NCI-H69 (cell line): Measurements from ENCODE around the gene AKAP7.

Experiments used
- DNase-seq: peaks from one replicate; lab custom pipeline; 2025; lab: John Stamatoyannopoulos, UW

AKAP7 gene

GRCh38 chr6:131205481-131206244 is 70.4 kb downstream of the AKAP7 start:
- DNase-seq, result peak; percentile 34

- DNase-seq, result no peak
Observed at GRCh38 chr6:131206463-131207251, 71.4 kb downstream of the AKAP7 start.

- DNase-seq, result no peak
Observed at GRCh38 chr6:131208787-131209186, 73.5 kb downstream of the AKAP7 start.

GRCh38 chr6:131210469-131210868 is 75.2 kb downstream of the AKAP7 start:
- no peak for DNase-seq

GRCh38 chr6:131212024-131212423 is 76.8 kb downstream of the AKAP7 start:
- no peak for DNase-seq

GRCh38 chr6:131212913-131213312 is 77.6 kb downstream of the AKAP7 start:
- no peak for DNase-seq

GRCh38 chr6:131213501-131213990 is 78.3 kb downstream of the AKAP7 start:
- DNase-seq, result peak; percentile 57

GRCh38 chr6:131215219-131215618 is 80.0 kb downstream of the AKAP7 start:
- no peak for DNase-seq

GRCh38 chr6:131216246-131216645 is 81.0 kb downstream of the AKAP7 start:
- DNase-seq, result no peak

- DNase-seq, result no peak
Observed at GRCh38 chr6:131222773-131223172, 87.5 kb downstream of the AKAP7 start.

GRCh38 chr6:131223416-131223815 is 88.1 kb downstream of the AKAP7 start:
- DNase-seq, result no peak

- DNase-seq, result no peak
Observed at GRCh38 chr6:131225127-131225526, 89.9 kb downstream of the AKAP7 start.

GRCh38 chr6:131225959-131226358 is 90.7 kb downstream of the AKAP7 start:
- DNase-seq, result peak; percentile 86

GRCh38 chr6:131226459-131227157 is 91.3 kb downstream of the AKAP7 start:
- DNase-seq, result peak; percentile 81

GRCh38 chr6:131227158-131227543 is 91.9 kb downstream of the AKAP7 start:
- no peak for DNase-seq

- DNase-seq, result no peak
Observed at GRCh38 chr6:131231103-131231502, 95.8 kb downstream of the AKAP7 start.

GRCh38 chr6:131231891-131232290 is 96.6 kb downstream of the AKAP7 start:
- DNase-seq, result peak; percentile 67

GRCh38 chr6:131244942-131245341 is 109.7 kb downstream of the AKAP7 start:
- DNase-seq, result no peak

- peak; percentile 92 for DNase-seq
Observed at GRCh38 chr6:131250122-131250521, 114.9 kb downstream of the AKAP7 start.

- peak; percentile 36 for DNase-seq
Observed at GRCh38 chr6:131250936-131251335, 115.7 kb downstream of the AKAP7 start.

GRCh38 chr6:131251590-131252199 is 116.4 kb downstream of the AKAP7 start:
- DNase-seq, result peak; percentile 26

- DNase-seq, result peak; percentile 73
Observed at GRCh38 chr6:131255434-131255833, 120.2 kb downstream of the AKAP7 start.
